ENCODE results near the gene RNF32.

RNF32 gene

GRCh38 chr7:156640257-156640948 is at the start of gene RNF32:
TSS of gene RNF32 (plus strand) at chr7:156640774. CDS start at chr7:156643878, 3,104 bp downstream.
- peak; percentile 97 for DNase-seq

DNA sequence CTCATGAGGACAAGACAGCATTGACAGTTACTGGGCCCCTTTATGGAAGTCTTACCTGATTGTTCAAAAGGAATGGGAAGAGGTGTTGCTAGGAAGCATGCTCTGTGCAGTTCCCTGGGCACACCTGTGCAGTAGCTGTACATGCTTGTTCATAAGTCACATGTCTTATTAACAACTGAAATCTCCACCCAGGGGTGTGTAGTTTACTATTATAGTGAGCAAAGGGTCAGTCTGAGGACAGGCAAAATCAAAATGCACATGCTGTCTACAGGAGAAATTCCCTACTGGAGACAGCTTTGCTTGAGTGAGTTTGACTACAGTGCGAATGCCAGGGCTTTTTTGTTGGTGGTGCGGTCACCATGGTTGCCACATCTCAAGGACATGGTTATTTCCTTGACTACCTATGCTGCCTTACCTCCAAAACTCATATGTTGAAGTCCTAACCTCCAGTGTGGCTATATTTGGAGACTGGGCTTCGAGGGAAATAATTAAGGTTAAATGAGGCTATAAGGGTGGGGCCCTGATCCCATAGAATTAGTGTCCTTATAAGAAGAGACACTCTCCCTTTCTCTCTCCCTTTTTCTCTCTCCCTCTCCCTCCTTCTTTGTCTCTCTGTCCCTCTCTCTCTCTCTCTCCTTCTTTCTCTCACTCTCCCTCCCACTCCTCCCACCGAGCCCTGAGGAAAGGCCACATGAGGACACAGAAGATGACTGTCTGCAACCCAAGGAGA is 48.3 kb upstream of the RNF32 start:
- DNase-seq = no peak

DNA sequence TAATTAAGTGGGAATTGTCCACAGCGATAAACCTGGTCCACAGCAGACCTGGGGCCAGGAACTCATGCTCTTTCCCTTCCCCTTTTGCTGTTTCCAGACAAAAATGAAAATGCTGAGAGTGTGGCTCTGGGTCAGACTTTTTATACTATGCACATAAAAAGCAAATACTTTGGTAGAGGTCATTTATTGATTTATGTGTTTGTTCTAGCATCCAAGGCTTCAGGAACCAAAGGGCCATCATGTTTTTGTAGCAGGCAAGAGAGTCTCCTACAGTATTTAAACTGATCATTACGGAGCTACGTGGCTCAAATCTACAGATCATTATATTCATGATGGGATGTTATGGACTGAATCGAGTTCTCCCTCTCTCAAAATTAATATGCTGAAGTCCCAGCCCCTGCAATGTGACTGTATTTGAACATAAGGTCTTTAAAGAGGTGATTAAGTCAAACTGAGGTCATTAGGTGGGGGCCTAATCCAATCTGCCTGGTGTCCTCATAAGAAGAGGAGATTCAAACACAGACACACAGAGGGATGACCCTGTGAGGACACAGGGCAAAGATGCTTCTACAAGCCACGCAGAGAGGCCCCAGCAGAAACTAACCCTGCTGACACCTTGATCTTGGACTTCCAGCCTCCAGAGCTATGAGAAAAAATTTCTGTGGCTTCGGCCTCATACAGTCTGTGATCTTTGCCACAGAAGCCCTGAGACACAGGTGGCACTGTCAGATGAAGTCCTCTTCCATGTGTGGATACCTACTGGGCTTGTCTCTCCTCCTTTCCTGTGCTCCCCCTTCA is 46.1 kb upstream of the RNF32 start:
- no peak for DNase-seq

GRCh38 chr7:156600496-156600895 is 40.1 kb upstream of the RNF32 start:
- DNase-seq = no peak

GRCh38 chr7:156602283-156602682 is 38.3 kb upstream of the RNF32 start:
- DNase-seq = no peak

DNA sequence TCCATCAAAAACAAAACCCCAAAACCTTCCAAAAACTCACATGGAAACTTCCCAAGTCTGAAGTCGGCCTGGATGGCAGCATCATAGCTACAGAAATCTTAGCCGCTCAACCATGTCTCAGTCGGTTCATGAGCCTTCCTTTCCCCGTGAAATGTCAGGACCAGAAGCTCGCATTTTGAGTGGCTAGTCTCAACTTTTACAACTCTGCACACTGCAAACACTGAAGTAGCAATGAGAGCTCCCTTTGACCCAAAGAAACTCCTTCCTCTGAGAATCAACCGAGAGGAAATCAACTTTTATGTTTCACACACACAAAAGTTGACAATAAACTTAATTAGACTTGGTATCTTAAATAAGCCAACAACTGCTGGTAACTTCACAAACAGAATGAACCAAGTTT is 37.6 kb upstream of the RNF32 start:
- DNase-seq = no peak

DNA sequence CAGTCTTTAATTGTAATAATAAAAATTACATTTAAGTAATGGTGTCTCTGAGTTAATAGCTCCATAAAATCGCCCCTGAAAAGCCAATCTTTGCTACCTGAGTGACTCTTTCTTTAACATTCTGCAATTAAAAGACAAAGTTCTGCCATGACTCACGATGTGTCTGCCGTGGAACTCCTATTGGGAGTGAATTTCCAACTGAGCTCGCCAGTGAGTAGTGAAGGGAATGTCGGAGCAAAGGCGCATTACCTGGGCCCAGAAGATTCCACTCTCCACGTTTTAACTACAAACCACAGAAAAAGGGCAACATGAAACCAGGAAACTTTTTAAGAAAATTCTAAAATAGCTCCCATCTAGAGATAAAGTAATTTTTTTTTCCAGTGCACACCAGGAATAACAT is 36.9 kb upstream of the RNF32 start:
- DNase-seq = no peak

DNA sequence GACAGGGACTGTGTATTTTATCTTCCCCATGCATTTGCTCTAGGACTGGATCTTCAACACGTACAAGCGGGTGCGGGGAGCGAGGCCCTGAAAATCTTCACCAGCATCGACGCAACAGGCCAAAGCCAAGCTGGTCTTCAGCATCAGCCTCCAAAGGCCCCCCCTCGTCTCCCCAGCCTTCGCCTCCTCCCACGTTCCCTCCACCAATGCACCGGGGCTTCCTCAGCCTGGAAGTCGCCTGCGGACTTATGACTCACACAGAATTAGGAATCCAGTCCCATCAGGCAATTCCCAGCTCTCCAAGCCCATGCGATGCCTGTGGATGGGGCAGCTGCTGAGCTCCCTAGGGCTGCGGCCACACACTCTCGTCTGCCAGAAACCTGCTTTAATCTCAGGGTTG is 36.3 kb upstream of the RNF32 start:
- peak; percentile 95 for DNase-seq

- no peak for DNase-seq
Observed at GRCh38 chr7:156604836-156605695, 35.5 kb upstream of the RNF32 start.

- no peak for DNase-seq
Observed at GRCh38 chr7:156606135-156606534, 34.4 kb upstream of the RNF32 start.

DNA sequence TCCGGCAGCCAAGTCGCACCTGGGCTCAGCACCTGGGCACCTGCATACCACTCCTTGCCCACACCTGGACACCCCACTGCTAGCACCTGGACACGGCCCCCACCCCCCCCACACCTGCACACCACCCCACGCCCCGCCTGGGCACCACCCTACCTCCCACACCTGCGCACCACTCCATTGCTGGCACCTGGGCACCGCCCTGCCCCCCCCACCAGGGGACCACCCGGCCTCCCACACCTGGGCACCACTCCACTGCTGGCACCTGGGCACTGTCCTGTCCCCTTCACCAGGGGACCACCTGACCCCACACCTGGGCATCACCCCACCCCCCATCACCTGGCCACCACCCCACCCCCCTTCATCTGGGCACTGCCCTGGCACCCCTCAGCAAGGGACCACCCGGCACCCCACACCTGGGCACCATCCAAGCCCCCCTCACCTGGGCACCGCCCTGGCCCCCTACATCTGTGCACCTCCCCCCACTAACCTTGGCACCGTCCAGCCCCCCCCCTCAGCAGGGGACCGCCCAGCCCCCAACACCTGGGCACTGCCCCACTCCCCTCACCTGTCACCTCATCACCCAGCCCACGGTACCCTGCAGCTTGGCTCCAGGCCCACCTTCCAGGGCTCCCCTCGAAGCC is 33.8 kb upstream of the RNF32 start:
- no peak for DNase-seq

- DNase-seq = no peak
Observed at GRCh38 chr7:156607332-156608172, 33.0 kb upstream of the RNF32 start.

DNA sequence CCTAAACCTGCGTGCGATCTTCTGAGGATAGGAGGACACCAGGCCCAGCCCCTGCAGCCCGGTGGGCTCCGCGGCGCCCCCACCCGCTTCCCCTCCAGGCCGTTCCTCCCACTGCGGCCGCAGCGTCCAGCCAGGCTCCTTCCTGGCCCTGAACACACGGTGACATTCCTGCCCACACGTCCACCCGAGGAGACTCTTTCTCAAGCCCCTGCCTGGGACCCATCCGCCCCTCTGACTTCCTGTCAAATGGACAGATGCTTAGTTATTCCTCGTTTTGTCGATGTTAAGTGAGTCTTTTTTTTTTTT is 32.4 kb upstream of the RNF32 start:
- no peak for DNase-seq

- no peak for DNase-seq
Observed at GRCh38 chr7:156609010-156609877, 31.3 kb upstream of the RNF32 start.

GRCh38 chr7:156610130-156610529 is 30.4 kb upstream of the RNF32 start:
- no peak for DNase-seq

GRCh38 chr7:156610601-156611000 is 30.0 kb upstream of the RNF32 start:
- no peak for DNase-seq

GRCh38 chr7:156611014-156612010 is 29.3 kb upstream of the RNF32 start:
- DNase-seq = no peak

GRCh38 chr7:156612930-156613329 is 27.6 kb upstream of the RNF32 start:
- no peak for DNase-seq
